GM23338 (cell line): ENCODE measurements around the gene SIGLEC15. TPM values are rescaled to one million over a fixed set of nuclear protein-coding genes. Genes with fewer than 3 reads are reported as not detected.

Experiments used
- ATAC-seq: fragments of 200-7000 bp; cut with Tn5 transposase; 3 replicates; pipeline ENCODE4 v1.9.1; 2020
- DNase-seq: peaks from one replicate; pipeline ENCODE4 v3.0.0-alpha.2; 2015; ENCODE audit warnings: low spot score
- H2AFZ ChIP-seq: fragments of 200-600 bp; sonication (generic); 2 replicates; pipeline ENCODE4 v1.8.0; 2016; ENCODE audit warnings: antibody characterized with exemption, mild to moderate bottlenecking, moderate library complexity
- H3F3A ChIP-seq: fragments of 200-600 bp; sonication (generic); replicated peaks from 2 replicates; pipeline ENCODE4 v1.8.0; 2017; ENCODE audit warnings: antibody characterized with exemption, mixed run types, low read depth
- H3K27ac ChIP-seq: fragments of 200-600 bp; sonication (generic); 2 replicates; pipeline ENCODE4 v1.6.1; 2016; ENCODE audit warnings: low read depth
- H3K27me3 ChIP-seq: fragments of 200-600 bp; sonication (generic); 2 replicates; pipeline ENCODE4 v1.8.0; 2016; ENCODE audit warnings: mild to moderate bottlenecking, mixed run types, moderate library complexity; ENCODE audit not compliant: insufficient read depth
- H3K36me3 ChIP-seq: fragments of 200-600 bp; sonication (generic); 2 replicates; pipeline ENCODE4 v1.8.0; 2016; ENCODE audit warnings: mild to moderate bottlenecking; ENCODE audit not compliant: insufficient read depth
- H3K4me1 ChIP-seq: fragments of 200-600 bp; sonication (generic); 2 replicates; pipeline ENCODE4 v1.8.0; 2016; ENCODE audit warnings: mild to moderate bottlenecking, moderate library complexity; ENCODE audit not compliant: insufficient read depth
- H3K4me2 ChIP-seq: fragments of 200-600 bp; sonication (generic); 2 replicates; pipeline ENCODE4 v1.7.1; 2017; ENCODE audit warnings: mixed run types
- H3K4me3 ChIP-seq: fragments of 200-600 bp; sonication (generic); 2 replicates; pipeline ENCODE4 v1.6.1; 2016; ENCODE audit warnings: mixed run types
- H3K79me2 ChIP-seq: fragments of 200-600 bp; sonication (generic); replicated peaks from 2 replicates; pipeline ENCODE4 v1.8.0; 2017; ENCODE audit warnings: mild to moderate bottlenecking; ENCODE audit not compliant: insufficient read depth
- H3K9me2 ChIP-seq: fragments of 200-600 bp; sonication (generic); 2 replicates; pipeline ENCODE4 v1.8.0; 2017; ENCODE audit not compliant: insufficient read depth
- H4K20me1 ChIP-seq: fragments of 200-600 bp; sonication (generic); replicated peaks from 2 replicates; pipeline ENCODE4 v1.8.0; 2017; ENCODE audit warnings: mild to moderate bottlenecking; ENCODE audit not compliant: insufficient read depth
- H3K27ac Mint-ChIP-seq: 2 replicates; pipeline ENCODE4 v1.8.0; 2020; ENCODE audit warnings: inconsistent platforms, mild to moderate bottlenecking, moderate library complexity, mixed read lengths
- H3K27me3 Mint-ChIP-seq: 3 replicates; pipeline ENCODE4 v1.8.0; 2022; ENCODE audit warnings: low read depth, mild to moderate bottlenecking, moderate library complexity, mixed read lengths, inconsistent platforms; ENCODE audit not compliant: insufficient read depth, poor library complexity
- H3K36me3 Mint-ChIP-seq: 3 replicates; pipeline ENCODE4 v1.8.0; 2021; ENCODE audit warnings: low read depth, mild to moderate bottlenecking, inconsistent platforms, moderate library complexity, mixed read lengths
- H3K4me1 Mint-ChIP-seq: 3 replicates; pipeline ENCODE4 v1.8.0; 2020; ENCODE audit warnings: mild to moderate bottlenecking, inconsistent platforms, mixed read lengths
- H3K4me3 Mint-ChIP-seq: 3 replicates; pipeline ENCODE4 v1.8.0; 2021; ENCODE audit warnings: moderate library complexity, mild to moderate bottlenecking, inconsistent platforms, mixed read lengths
- H3K9me3 Mint-ChIP-seq: 3 replicates; pipeline ENCODE4 v1.8.0; 2020; ENCODE audit warnings: moderate library complexity, mild to moderate bottlenecking, inconsistent platforms, mixed read lengths
- CREB1 ChIP-seq: fragments of 250-450 bp; sonication (Bioruptor Pico); IDR thresholded peaks from 2 replicates; pipeline ENCODE4 v1.5.0; 2020; ENCODE audit warnings: low read depth, mild to moderate bottlenecking, moderate library complexity
- EZH2 ChIP-seq: fragments of 200-600 bp; sonication (generic); IDR thresholded peaks from one replicate; pipeline ENCODE4 v1.8.0; 2017; ENCODE audit warnings: antibody characterized with exemption, mild to moderate bottlenecking, low read depth; ENCODE audit not compliant: unreplicated experiment
- EZH2phosphoT487 ChIP-seq: fragments of 200-600 bp; sonication (generic); IDR thresholded peaks from one replicate; pipeline ENCODE4 v1.8.1; 2018; ENCODE audit warnings: antibody characterized with exemption; ENCODE audit not compliant: unreplicated experiment
- JUNB ChIP-seq: IDR thresholded peaks from one replicate; pipeline ENCODE4 v1.6.1; 2016; ENCODE audit warnings: antibody characterized with exemption; ENCODE audit not compliant: unreplicated experiment
- NANOG ChIP-seq: IDR thresholded peaks from 2 replicates; pipeline ENCODE4 v1.6.1; 2016; ENCODE audit warnings: antibody characterized with exemption, borderline replicate concordance
- STAT1 ChIP-seq: IDR thresholded peaks from one replicate; pipeline ENCODE4 v1.6.1; 2016; ENCODE audit warnings: antibody characterized with exemption; ENCODE audit not compliant: unreplicated experiment
- ZNF114 ChIP-seq: fragments of 250-450 bp; sonication (Bioruptor Pico); IDR thresholded peaks from 2 replicates; pipeline ENCODE4 v1.5.0; 2020; ENCODE audit warnings: mild to moderate bottlenecking, moderate library complexity
- polyA plus RNA-seq: library from polyadenylated mRNA; unstranded; fragments of >200 nt; fragmentation: Nextera tagmentation; extraction: Ambion mirVana; gene quantifications from 2 replicates; pipeline ENCODE4 v1.2.1, GENCODE V29; 2016
- total RNA-seq: library from RNA; depleted of rRNA; stranded (reverse); fragments of >200 nt; shearing (Covaris generic); gene quantifications from 2 replicates; pipeline ENCODE4 v1.2.3, GENCODE V29; 2014
- TF ChIP-seq, protein P1 (sequence below): fragments of 250-450 bp; sonication (Bioruptor Pico); IDR thresholded peaks from 2 replicates; pipeline ENCODE4 v1.5.0; 2020; ENCODE audit warnings: mild to moderate bottlenecking, moderate library complexity

SIGLEC15 gene
- total and polyA plus RNA-seq, 2 experiments from 2014 or later, result 0.29 TPM; not detected in 1

DNA sequence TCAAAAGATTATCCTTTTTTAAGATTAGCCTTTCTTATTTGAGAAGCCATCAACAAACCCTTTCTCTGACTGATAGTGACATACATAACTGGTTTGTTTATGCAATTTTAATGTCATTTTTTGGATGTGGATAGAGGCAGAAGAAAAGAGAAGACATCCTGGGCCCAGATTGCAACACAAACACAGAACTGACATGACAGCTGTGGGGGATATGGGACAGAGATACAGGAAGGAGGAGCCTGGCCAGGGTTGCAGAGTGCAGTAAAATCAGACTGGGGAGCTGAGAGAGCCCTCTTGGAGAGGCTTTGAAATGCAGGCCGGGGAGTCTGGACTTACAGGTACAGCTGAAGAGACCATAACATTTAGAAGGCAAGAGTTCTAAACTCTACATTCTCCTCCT lies 65.1 kb downstream of the SIGLEC15 start (continued):
- TF ChIP-seq, protein P1, sequence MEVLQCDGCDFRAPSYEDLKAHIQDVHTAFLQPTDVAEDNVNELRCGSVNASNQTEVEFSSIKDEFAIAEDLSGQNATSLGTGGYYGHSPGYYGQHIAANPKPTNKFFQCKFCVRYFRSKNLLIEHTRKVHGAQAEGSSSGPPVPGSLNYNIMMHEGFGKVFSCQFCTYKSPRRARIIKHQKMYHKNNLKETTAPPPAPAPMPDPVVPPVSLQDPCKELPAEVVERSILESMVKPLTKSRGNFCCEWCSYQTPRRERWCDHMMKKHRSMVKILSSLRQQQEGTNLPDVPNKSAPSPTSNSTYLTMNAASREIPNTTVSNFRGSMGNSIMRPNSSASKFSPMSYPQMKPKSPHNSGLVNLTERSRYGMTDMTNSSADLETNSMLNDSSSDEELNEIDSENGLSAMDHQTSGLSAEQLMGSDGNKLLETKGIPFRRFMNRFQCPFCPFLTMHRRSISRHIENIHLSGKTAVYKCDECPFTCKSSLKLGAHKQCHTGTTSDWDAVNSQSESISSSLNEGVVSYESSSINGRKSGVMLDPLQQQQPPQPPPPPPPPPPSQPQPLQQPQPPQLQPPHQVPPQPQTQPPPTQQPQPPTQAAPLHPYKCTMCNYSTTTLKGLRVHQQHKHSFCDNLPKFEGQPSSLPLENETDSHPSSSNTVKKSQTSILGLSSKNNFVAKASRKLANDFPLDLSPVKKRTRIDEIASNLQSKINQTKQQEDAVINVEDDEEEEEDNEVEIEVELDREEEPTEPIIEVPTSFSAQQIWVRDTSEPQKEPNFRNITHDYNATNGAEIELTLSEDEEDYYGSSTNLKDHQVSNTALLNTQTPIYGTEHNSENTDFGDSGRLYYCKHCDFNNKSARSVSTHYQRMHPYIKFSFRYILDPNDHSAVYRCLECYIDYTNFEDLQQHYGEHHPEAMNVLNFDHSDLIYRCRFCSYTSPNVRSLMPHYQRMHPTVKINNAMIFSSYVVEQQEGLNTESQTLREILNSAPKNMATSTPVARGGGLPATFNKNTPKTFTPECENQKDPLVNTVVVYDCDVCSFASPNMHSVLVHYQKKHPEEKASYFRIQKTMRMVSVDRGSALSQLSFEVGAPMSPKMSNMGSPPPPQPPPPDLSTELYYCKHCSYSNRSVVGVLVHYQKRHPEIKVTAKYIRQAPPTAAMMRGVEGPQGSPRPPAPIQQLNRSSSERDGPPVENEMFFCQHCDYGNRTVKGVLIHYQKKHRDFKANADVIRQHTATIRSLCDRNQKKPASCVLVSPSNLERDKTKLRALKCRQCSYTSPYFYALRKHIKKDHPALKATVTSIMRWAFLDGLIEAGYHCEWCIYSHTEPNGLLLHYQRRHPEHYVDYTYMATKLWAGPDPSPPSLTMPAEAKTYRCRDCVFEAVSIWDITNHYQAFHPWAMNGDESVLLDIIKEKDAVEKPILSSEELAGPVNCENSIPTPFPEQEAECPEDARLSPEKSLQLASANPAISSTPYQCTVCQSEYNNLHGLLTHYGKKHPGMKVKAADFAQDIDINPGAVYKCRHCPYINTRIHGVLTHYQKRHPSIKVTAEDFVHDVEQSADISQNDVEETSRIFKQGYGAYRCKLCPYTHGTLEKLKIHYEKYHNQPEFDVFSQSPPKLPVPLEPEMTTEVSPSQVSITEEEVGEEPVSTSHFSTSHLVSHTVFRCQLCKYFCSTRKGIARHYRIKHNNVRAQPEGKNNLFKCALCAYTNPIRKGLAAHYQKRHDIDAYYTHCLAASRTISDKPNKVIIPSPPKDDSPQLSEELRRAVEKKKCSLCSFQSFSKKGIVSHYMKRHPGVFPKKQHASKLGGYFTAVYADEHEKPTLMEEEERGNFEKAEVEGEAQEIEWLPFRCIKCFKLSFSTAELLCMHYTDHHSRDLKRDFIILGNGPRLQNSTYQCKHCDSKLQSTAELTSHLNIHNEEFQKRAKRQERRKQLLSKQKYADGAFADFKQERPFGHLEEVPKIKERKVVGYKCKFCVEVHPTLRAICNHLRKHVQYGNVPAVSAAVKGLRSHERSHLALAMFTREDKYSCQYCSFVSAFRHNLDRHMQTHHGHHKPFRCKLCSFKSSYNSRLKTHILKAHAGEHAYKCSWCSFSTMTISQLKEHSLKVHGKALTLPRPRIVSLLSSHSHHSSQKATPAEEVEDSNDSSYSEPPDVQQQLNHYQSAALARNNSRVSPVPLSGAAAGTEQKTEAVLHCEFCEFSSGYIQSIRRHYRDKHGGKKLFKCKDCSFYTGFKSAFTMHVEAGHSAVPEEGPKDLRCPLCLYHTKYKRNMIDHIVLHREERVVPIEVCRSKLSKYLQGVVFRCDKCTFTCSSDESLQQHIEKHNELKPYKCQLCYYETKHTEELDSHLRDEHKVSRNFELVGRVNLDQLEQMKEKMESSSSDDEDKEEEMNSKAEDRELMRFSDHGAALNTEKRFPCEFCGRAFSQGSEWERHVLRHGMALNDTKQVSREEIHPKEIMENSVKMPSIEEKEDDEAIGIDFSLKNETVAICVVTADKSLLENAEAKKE (CRISPR knock-in tag), result no peak
- TF ChIP-seq NANOG, result no peak

DNA sequence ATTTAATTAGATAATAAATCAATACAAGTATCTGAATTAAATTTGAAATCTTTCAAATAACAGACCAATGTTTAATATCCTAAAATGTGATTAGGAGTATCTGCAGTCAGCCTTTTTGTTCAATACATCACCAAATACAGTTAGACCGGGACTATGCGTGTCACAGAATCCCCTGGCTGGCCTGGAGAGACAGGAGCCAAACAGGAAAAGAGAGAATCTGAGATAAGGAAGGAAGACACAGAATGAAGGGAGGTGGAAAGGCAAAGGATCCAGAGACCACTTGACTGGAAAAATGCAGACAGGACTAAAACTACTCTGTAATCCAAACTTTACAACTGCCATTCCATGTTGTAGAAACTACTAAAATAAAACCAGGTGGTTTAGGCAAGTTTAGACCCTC lies 66.3 kb downstream of the SIGLEC15 start:
- Histone ChIP-seq H2AFZ (no peak overlapping the region), H3K27ac (no peak overlapping the region), H3K27me3 (no peaks in the 10 kb centered on the region), H3K4me1 (no peaks in the 10 kb centered on the region), H3F3A (no peaks in the 10 kb centered on the region), H3K36me3 (peaks cover 7% of the 10 kb centered on the region; the same call in 1 of the 2 replicates), H4K20me1 (no peaks in the 10 kb centered on the region), H3K4me3 (no peak overlapping the region), H3K9me2 (no peaks in the 10 kb centered on the region), H3K79me2 (no peaks in the 10 kb centered on the region), H3K4me2 (no peak overlapping the region)
- H3K9me3 Mint-ChIP-seq, result no peaks in the 10 kb centered on the region
- no peaks in the 10 kb centered on the region; the same call in 2 of the 3 replicates for H3K36me3 Mint-ChIP-seq
- H3K4me1 Mint-ChIP-seq, result no peaks in the 10 kb centered on the region
- no peak overlapping the region for H3K27ac Mint-ChIP-seq
- DNase-seq (no peak), ATAC-seq (no peak)
- H3K27me3 Mint-ChIP-seq, result no peaks in the 10 kb centered on the region
- no peak overlapping the region for H3K4me3 Mint-ChIP-seq
- no peak for TF ChIP-seq CREB1 (CRISPR knock-in tag)
- no peak for TF ChIP-seq ZNF114 (CRISPR knock-in tag)
- no peak for TF ChIP-seq JUNB
- no peak for TF ChIP-seq EZH2phosphoT487
- TF ChIP-seq EZH2, result no peak
- TF ChIP-seq, protein P1 (CRISPR knock-in tag), result no peak
- TF ChIP-seq STAT1, result no peak
